Fibroblast of skin of scalp (primary cell): ENCODE results near the gene ING5.
A peak's percentile ranks its signal among the peaks of the same experiment; 100 is the strongest.

Experiments
- DNase-seq: peaks from one replicate; pipeline ENCODE4 v3.0.0-alpha.2; 2013

Gene ING5

DNA sequence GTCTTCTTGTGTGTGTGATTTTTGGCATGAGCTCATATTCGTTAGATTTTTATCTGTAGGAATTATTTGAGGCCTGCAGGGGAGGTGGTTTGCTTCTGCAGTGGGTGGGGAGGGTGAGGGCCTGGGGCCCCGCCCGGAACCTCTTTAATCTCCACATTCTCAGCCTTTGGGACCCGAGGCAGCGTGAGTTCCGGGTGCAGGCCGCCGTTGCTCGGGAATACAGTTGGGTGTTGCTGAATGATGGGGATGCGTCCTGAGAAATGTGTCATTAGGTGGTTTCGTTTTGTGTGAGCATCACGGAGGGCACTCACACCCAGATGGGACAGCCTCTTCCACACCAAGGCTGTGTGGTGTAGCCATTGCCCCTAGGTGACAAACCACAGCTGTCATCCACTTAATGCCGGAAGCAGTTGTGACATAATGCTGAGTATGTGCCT, 61.1 kb downstream of the ING5 start:
- DNase-seq = no peak

GRCh38 chr2:241763551-241764274, 61.9 kb downstream of the ING5 start:
- no peak for DNase-seq

GRCh38 chr2:241764275-241765241, 62.7 kb downstream of the ING5 start:
- DNase-seq = no peak

DNA sequence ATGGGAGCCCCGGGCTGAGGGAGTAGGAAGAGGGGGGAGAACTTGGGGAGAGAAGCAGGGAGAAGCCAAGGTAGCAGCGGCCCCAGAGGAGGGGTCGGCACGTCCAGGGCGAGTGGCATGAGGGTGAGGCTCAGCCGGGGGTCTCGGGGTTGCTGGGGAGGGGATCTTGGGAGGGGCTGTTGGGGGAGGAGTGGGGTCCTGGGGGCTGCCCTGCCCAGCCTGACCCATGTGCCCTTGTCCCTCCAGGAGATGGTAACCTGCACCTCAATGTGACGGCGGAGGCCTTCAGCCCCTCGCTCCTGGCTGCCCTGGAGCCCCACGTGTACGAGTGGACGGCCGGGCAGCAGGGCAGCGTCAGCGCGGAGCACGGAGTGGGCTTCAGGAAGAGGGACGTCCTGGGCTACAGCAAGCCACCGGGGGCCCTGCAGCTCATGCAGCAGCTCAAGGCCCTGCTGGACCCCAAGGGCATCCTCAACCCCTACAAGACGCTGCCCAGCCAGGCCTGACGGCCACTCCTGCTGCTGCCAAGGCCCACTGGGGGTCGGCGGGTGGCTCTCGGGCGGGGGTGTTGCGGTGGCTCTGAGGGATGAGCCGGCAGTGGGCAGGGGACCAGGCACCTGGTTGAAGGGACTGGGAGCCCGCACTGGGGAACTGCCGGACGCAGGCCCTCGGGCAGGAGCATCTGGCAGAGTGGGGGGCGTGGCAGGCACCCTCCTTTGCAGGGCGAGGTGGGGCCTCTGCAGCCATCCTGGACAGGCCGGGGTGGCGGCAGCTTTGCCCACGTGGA, 65.8 kb downstream of the ING5 start:
- DNase-seq = no peak

- no peak for DNase-seq
Observed at GRCh38 chr2:241768251-241768711, 66.4 kb downstream of the ING5 start.

- DNase-seq = no peak
Observed at GRCh38 chr2:241768850-241769249, 67.0 kb downstream of the ING5 start.

- no peak for DNase-seq
Observed at GRCh38 chr2:241769819-241770184, 68.0 kb downstream of the ING5 start.

GRCh38 chr2:241770185-241770935, 68.5 kb downstream of the ING5 start:
- no peak for DNase-seq

GRCh38 chr2:241770936-241771285, 69.1 kb downstream of the ING5 start:
- no peak for DNase-seq

- peak; percentile 40 for DNase-seq
Observed at GRCh38 chr2:241771286-241772062, 69.6 kb downstream of the ING5 start.

- no peak for DNase-seq
Observed at GRCh38 chr2:241772063-241772499, 70.2 kb downstream of the ING5 start.

GRCh38 chr2:241773511-241774418, 71.9 kb downstream of the ING5 start:
- DNase-seq = no peak

DNA sequence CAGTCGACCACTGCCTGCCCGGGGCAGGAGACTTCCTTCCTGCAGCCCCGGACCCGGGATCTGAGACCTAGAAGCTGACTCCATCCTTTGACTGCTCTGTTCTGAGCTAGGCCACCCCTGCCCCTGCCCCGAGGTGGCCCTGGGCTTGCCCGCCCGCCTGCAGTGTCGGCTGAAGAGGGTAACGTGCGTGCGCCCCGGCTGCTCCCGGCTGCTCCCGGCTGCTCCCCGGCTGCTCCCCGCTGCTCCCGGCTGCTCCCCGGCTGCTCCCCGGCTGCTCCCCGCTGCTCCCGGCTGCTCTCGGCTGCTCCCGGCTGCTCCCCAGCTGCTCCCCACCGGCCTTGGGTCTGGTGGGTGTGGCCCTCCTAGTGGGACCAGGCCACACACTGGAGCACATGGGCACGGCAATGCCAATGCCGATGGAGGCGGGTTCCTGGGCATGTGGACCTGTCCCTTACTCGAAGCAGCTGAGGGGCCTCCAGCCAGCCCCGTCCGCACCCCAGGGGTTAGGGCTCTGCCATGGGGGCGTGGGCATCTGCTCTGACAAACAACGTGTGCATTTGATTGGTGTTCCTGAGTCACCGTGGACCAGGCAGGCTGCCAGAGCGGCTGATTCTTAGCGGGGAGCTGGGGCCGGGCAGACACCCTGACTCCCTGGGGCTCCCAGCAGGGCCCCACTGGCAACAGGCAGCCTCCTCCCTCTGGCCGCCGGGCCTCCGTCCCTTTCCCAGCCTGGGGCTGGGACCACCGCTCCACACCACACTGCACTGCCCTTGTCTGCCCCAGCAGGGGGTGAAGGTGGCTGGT, 72.8 kb downstream of the ING5 start:
- peak; percentile 83 for DNase-seq

DNA sequence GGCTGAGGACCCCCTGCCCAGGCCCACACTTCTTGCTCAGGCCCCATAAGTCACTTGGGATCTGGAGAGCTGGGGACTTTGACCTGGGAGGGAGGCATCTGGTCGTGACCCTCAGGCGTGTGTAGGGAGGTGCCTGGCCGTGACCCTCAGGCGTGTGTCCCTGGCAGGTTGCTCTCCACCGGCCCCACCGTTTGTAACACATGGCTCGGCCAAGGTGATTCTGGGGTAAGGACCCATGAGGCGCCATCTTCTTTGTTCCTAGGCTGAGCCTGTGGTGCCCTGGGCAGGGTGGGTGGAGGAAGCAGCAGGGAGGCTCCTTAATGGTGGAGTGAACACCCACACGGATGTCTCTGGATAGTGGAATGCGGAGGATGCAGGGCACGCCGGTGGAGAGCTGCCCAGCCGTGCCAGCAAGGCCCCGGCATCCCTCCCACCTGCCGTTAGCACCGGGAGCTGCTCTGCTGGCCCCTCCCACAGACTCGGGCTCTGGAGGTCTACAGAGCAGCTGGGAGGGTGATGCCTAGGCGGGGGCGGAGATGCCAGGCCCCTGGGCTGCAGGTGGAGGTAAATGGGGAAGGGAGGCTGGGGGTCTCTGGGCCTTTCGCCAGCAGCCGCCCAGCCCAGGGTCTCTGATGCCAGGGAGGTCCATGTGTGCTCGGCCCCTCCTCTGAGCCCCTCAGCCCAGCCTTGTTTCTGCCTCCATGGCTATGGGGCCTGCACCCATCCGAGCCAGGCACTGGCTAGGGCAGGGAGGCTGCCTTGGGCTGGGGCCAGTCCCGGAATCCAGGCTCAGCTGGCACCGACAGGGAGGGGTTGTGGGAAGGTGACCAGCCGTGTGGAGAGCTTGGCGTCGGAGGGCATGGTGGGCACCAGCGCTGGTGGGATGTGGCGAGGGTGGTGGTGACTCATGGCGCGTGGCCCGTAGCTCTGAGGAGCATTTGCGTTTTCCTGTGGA, 73.7 kb downstream of the ING5 start:
- DNase-seq = no peak

DNA sequence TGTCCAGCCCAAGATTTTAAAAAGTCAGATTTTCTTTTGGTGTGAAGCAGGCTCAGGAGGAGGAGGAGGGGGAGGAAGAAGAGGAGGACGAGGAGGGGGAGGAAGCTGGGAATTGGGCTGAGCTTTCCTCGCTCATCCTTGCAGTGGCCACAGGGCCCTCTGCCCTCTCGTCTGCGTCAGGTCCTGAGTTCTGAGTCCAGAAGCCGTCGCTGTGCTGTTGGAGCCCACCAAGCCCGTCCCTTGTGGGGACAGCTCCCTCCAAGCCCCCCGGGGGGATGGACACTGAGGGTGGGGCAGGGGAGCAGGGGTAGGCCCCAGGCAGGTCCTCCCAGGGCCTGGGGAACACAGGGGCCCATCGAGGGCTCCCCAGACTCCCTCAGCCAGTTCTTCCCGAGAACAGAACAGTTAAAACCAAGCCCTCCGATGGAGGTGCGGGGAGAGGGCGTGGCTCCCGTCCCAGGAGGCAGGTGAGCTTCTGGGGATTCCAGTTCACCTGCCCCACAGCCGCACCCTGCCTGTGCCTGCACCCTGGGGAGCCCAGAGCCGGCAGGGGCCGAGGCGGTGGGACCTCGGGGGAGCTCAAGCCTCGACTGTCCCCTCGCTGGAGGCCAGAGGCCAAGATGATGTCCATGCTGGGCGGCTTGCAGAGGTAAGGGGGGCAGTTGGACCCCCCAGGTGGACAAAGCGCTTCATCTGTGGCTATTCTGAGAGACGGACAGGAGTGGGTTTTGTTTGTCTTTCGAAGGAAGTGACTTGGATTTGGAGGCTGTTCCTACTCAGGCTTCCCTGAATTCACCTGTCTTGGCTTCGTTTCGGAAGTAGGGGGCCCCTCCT, 74.7 kb downstream of the ING5 start, which contains the start of gene GAL3ST2:
TSS of gene GAL3ST2 (plus strand) at position 487 of the 834 bp plus-strand sequence. CDS start at position 621, 134 bp downstream.
- no peak for DNase-seq

GRCh38 chr2:241777170-241777685, 75.4 kb downstream of the ING5 start:
- DNase-seq = no peak
